ENCODE data around the gene PITPNM3. TPM values are rescaled to one million over a fixed set of nuclear protein-coding genes. Genes with fewer than 3 reads are reported as not detected.
"Not testable (repeated sequence)": the region's sequence is repeated elsewhere in the genome, so short reads cannot be mapped to it uniquely, and the experiment has no call there.

Gene PITPNM3
- 0.26 TPM for polyA plus RNA-seq (2012; ENCODE audit: low read depth, missing spikeins)

- no peak for TF ChIP-seq POLR2A (IDR thresholded peaks at IDR 0.05; ENCODE audit: low read depth, low read length)
- no peak for TF ChIP-seq TAF1 (IDR thresholded peaks at IDR 0.05; ENCODE audit: low read depth, low read length)
- TF ChIP-seq POLR2AphosphoS5 (IDR thresholded peaks at IDR 0.05; ENCODE audit: low read depth, low read length) = no peak
- no peak for FAIRE-seq
- no peak for DNase-seq (ENCODE audit: insufficient read length, low spot score)
Observed at GRCh38 chr17:6556121-6557039, at the start of gene PITPNM3. Gene PITPNM3 (minus strand): TSS chr17:6556555. CDS start chr17:6556406, 149 bp downstream.

- FAIRE-seq = no peak
- TF ChIP-seq PAX5 (IDR thresholded peaks at IDR 0.05; ENCODE audit: insufficient read depth, low read length, severe bottlenecking) = no peak
- TF ChIP-seq POLR2AphosphoS5 (IDR thresholded peaks at IDR 0.05; ENCODE audit: low read depth, low read length) = no peak
- no peak for TF ChIP-seq POU2F2 (IDR thresholded peaks at IDR 0.05; ENCODE audit: low read depth, low read length)
- TF ChIP-seq SPI1 (IDR thresholded peaks at IDR 0.05; ENCODE audit: low read depth, low read length) = no peak
- no peak for TF ChIP-seq TAF1 (IDR thresholded peaks at IDR 0.05; ENCODE audit: low read depth, low read length)
- no peak for TF ChIP-seq POLR2A (IDR thresholded peaks at IDR 0.05; ENCODE audit: low read depth, low read length)
- DNase-seq (ENCODE audit: insufficient read length, low spot score) = no peak
Observed at GRCh38 chr17:6605142-6605541, 48.8 kb upstream of the PITPNM3 start.

- FAIRE-seq (no peak), DNase-seq (ENCODE audit: insufficient read length, low spot score) (no peak)
- TF ChIP-seq TAF1 (IDR thresholded peaks at IDR 0.05; ENCODE audit: low read depth, low read length) = no peak
- no peak for TF ChIP-seq POLR2A (IDR thresholded peaks at IDR 0.05; ENCODE audit: low read depth, low read length)
- TF ChIP-seq POLR2AphosphoS5 (IDR thresholded peaks at IDR 0.05; ENCODE audit: low read depth, low read length) = no peak
- no peak for TF ChIP-seq SPI1 (IDR thresholded peaks at IDR 0.05; ENCODE audit: low read depth, low read length)
- TF ChIP-seq PAX5 (IDR thresholded peaks at IDR 0.05; ENCODE audit: insufficient read depth, low read length, severe bottlenecking) = no peak
- no peak for TF ChIP-seq POU2F2 (IDR thresholded peaks at IDR 0.05; ENCODE audit: low read depth, low read length)
Observed at GRCh38 chr17:6603744-6604325, 47.5 kb upstream of the PITPNM3 start.

GRCh38 chr17:6602141-6602540 is 45.8 kb upstream of the PITPNM3 start:
- DNase-seq (ENCODE audit: insufficient read length, low spot score) (no peak), FAIRE-seq (no peak)
- no peak for TF ChIP-seq TAF1 (IDR thresholded peaks at IDR 0.05; ENCODE audit: low read depth, low read length)
- no peak for TF ChIP-seq POU2F2 (IDR thresholded peaks at IDR 0.05; ENCODE audit: low read depth, low read length)
- TF ChIP-seq SPI1 (IDR thresholded peaks at IDR 0.05; ENCODE audit: low read depth, low read length) = no peak
- TF ChIP-seq POLR2A (IDR thresholded peaks at IDR 0.05; ENCODE audit: low read depth, low read length) = no peak
- no peak for TF ChIP-seq POLR2AphosphoS5 (IDR thresholded peaks at IDR 0.05; ENCODE audit: low read depth, low read length)
- no peak for TF ChIP-seq PAX5 (IDR thresholded peaks at IDR 0.05; ENCODE audit: insufficient read depth, low read length, severe bottlenecking)

- TF ChIP-seq SPI1 (IDR thresholded peaks at IDR 0.05; ENCODE audit: low read depth, low read length) (peak; percentile 17; the same call in 1 of the 2 replicates), POLR2AphosphoS5 (IDR thresholded peaks at IDR 0.05; ENCODE audit: low read depth, low read length) (no peak)
- FAIRE-seq (no peak), DNase-seq (ENCODE audit: insufficient read length, low spot score) (no peak)
Observed at GRCh38 chr17:6599364-6599763, 43.0 kb upstream of the PITPNM3 start.

- TF ChIP-seq POU2F2 (IDR thresholded peaks at IDR 0.05; ENCODE audit: low read depth, low read length) = no peak
- no peak for TF ChIP-seq POLR2A (IDR thresholded peaks at IDR 0.05; ENCODE audit: low read depth, low read length)
- no peak for TF ChIP-seq SPI1 (IDR thresholded peaks at IDR 0.05; ENCODE audit: low read depth, low read length)
- TF ChIP-seq PAX5 (IDR thresholded peaks at IDR 0.05; ENCODE audit: insufficient read depth, low read length, severe bottlenecking) = no peak
- no peak for TF ChIP-seq TAF1 (IDR thresholded peaks at IDR 0.05; ENCODE audit: low read depth, low read length)
- TF ChIP-seq POLR2AphosphoS5 (IDR thresholded peaks at IDR 0.05; ENCODE audit: low read depth, low read length) = no peak
- DNase-seq (ENCODE audit: insufficient read length, low spot score) = no peak
- no peak for FAIRE-seq
Observed at GRCh38 chr17:6597727-6598126, 41.4 kb upstream of the PITPNM3 start.

- no peak for FAIRE-seq
- no peak for TF ChIP-seq POLR2AphosphoS5 (IDR thresholded peaks at IDR 0.05; ENCODE audit: low read depth, low read length)
- no peak for TF ChIP-seq POU2F2 (IDR thresholded peaks at IDR 0.05; ENCODE audit: low read depth, low read length)
- TF ChIP-seq PAX5 (IDR thresholded peaks at IDR 0.05; ENCODE audit: insufficient read depth, low read length, severe bottlenecking) = no peak
- no peak for TF ChIP-seq SPI1 (IDR thresholded peaks at IDR 0.05; ENCODE audit: low read depth, low read length)
- no peak for TF ChIP-seq TAF1 (IDR thresholded peaks at IDR 0.05; ENCODE audit: low read depth, low read length)
- TF ChIP-seq POLR2A (IDR thresholded peaks at IDR 0.05; ENCODE audit: low read depth, low read length) = no peak
- no peak for DNase-seq (ENCODE audit: insufficient read length, low spot score)
Observed at GRCh38 chr17:6596941-6597340, 40.6 kb upstream of the PITPNM3 start.

- FAIRE-seq (no peak), DNase-seq (ENCODE audit: insufficient read length, low spot score) (no peak)
- TF ChIP-seq POLR2AphosphoS5 (IDR thresholded peaks at IDR 0.05; ENCODE audit: low read depth, low read length) (no peak), PAX5 (IDR thresholded peaks at IDR 0.05; ENCODE audit: insufficient read depth, low read length, severe bottlenecking) (no peak), POU2F2 (IDR thresholded peaks at IDR 0.05; ENCODE audit: low read depth, low read length) (no peak), POLR2A (IDR thresholded peaks at IDR 0.05; ENCODE audit: low read depth, low read length) (no peak)
Observed at GRCh38 chr17:6596511-6596910, 40.2 kb upstream of the PITPNM3 start.

- FAIRE-seq (no peak), DNase-seq (ENCODE audit: insufficient read length, low spot score) (no peak)
- TF ChIP-seq POU2F2 (IDR thresholded peaks at IDR 0.05; ENCODE audit: low read depth, low read length) (no peak), TAF1 (IDR thresholded peaks at IDR 0.05; ENCODE audit: low read depth, low read length) (no peak), POLR2A (IDR thresholded peaks at IDR 0.05; ENCODE audit: low read depth, low read length) (no peak)
Observed at GRCh38 chr17:6596081-6596480, 39.7 kb upstream of the PITPNM3 start.

GRCh38 chr17:6593371-6593770 is 37.0 kb upstream of the PITPNM3 start:
- FAIRE-seq = peak; percentile 51
- DNase-seq (ENCODE audit: insufficient read length, low spot score) = not testable (repeated sequence)
